HepG2 (cell line): Measurements from ENCODE around the gene FSD1. TPM values are rescaled to one million over a fixed set of nuclear protein-coding genes. Genes with fewer than 3 reads are reported as not detected.

ENCODE experiments used
- FIP1L1 ChIP-seq: fragments of 200-400 bp; formaldehyde crosslinking; IDR thresholded peaks from 2 replicates; pipeline ENCODE4 v1.6.1; 2018; ENCODE audit warnings: low read depth, mild to moderate bottlenecking, low read length, moderate library complexity, borderline replicate concordance; ENCODE audit not compliant: insufficient read depth
- HDAC6 ChIP-seq: fragments of 200-600 bp; sonication (generic); IDR thresholded peaks from 2 replicates; pipeline ENCODE4 v1.7.0; 2017; ENCODE audit warnings: mild to moderate bottlenecking, antibody characterized with exemption, low read length, low read depth
- HMG20B ChIP-seq: conservative IDR thresholded peaks from 2 replicates; pipeline ENCODE4 v1.6.1; 2016; ENCODE audit warnings: missing genetic modification reagents, missing compliant biosample characterization
- NR2C2 ChIP-seq: sonication (generic); formaldehyde crosslinking; IDR thresholded peaks from 2 replicates; pipeline ENCODE4 v1.4.0; 2020; ENCODE audit warnings: missing genetic modification reagents, mild to moderate bottlenecking, moderate library complexity, borderline replicate concordance
- SP4 ChIP-seq: sonication (generic); formaldehyde crosslinking; IDR thresholded peaks from 2 replicates; pipeline ENCODE4 v1.8.1; 2023; ENCODE audit warnings: mild to moderate bottlenecking, missing genetic modification reagents
- TBX2 ChIP-seq: sonication (generic); formaldehyde crosslinking; IDR thresholded peaks from 2 replicates; pipeline ENCODE4 v1.5.0; 2020; ENCODE audit warnings: missing genetic modification reagents, mild to moderate bottlenecking, borderline replicate concordance
- ZNF263 ChIP-seq: sonication (generic); formaldehyde crosslinking; IDR thresholded peaks from 2 replicates; pipeline ENCODE4 v1.4.0; 2020; ENCODE audit warnings: missing genetic modification reagents
- ZSCAN9 ChIP-seq: IDR thresholded peaks from 2 replicates; pipeline ENCODE4 v1.6.1; 2016; ENCODE audit warnings: borderline replicate concordance
- polyA plus RNA-seq, 8 experiments: library from polyadenylated mRNA; depleted of rRNA in 3 of 8; stranded (reverse) in 7 of 8; unstranded in 1 of 8; fragments of >200 nt; fragmentation: Illumina TruSeq in 4 of 8; extraction: Trizol in 4 of 8; gene quantifications; 2 replicates each; pipeline versions ENCODE4 v1.2.1 to v1.2.3, GENCODE V29; 2011 to 2016; ENCODE audit warnings: low read depth in 4 of 8, missing spikeins in 1 of 8, mixed read lengths in 1 of 8; ENCODE audit not compliant: insufficient read depth in 1 of 8
- total RNA-seq, 5 experiments: library from RNA; depleted of rRNA; stranded (reverse); fragments of >200 nt; fragmentation: Illumina TruSeq; extraction: Trizol; gene quantifications; 2 replicates each; pipeline ENCODE4 v1.2.3, GENCODE V29; 2016; ENCODE audit warnings: low read depth in 1 of 5
- TF ChIP-seq, protein P1 (sequence below): sonication (generic); formaldehyde crosslinking; IDR thresholded peaks from 2 replicates; pipeline ENCODE4 v1.5.0; 2020; ENCODE audit warnings: mild to moderate bottlenecking, missing genetic modification reagents, borderline replicate concordance
- TF ChIP-seq, protein P2 (sequence below): sonication (generic); formaldehyde crosslinking; IDR thresholded peaks from 2 replicates; pipeline ENCODE4 v1.4.0; 2020; ENCODE audit warnings: missing genetic modification reagents
- TF ChIP-seq, protein P3 (sequence below): sonication (generic); formaldehyde crosslinking; IDR thresholded peaks from 2 replicates; pipeline ENCODE4 v1.5.1; 2020; ENCODE audit warnings: mild to moderate bottlenecking, missing genetic modification reagents
- TF ChIP-seq, protein P4 (sequence below): sonication (generic); formaldehyde crosslinking; IDR thresholded peaks from 2 replicates; pipeline ENCODE4 v1.4.0; 2020; ENCODE audit warnings: mild to moderate bottlenecking, missing genetic modification reagents

The FSD1 gene
- total and polyA plus RNA-seq, 2 of the 13 experiments (the other 11 are each of a cell fraction or from before 2014, with no cell fraction given): 0.29 to 0.66 TPM

DNA sequence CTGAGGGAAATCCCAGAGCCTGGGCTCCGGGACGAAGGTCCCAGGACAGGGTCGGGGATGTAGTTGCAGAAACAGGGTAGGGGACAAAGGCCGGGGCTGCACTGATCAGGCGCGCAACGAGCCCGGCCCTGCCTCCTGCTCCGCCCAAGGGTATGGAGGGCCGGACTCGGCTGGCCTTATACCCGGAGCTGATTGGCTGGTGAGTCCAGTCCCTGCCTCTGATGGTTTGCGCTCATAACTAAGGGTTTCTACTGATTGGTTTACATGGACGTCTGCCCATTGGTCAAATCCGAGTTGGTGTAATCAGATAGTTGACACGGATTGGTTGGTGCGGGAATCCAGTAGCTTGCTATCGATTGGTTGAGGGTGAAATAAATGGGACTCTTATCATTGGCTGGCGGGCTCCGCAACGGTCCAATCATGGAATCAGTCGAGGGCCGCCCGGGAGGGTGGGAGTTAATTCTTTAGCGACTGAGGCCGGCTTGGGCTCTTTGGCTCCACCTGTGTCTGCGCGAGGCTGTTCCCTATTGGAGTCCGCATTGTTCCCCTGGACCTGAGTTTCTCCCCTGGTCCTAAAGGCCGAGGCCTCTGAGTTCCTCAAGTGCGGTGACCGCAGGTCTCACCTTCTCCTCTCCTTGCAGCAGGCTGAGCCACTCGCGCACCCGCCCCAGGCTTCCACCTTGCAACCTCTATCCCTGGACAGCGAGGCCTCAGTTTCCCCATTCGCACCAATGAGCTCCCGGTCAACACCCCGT lies 38.4 kb downstream of the FSD1 start (continued):
- TF ChIP-seq, protein P1, sequence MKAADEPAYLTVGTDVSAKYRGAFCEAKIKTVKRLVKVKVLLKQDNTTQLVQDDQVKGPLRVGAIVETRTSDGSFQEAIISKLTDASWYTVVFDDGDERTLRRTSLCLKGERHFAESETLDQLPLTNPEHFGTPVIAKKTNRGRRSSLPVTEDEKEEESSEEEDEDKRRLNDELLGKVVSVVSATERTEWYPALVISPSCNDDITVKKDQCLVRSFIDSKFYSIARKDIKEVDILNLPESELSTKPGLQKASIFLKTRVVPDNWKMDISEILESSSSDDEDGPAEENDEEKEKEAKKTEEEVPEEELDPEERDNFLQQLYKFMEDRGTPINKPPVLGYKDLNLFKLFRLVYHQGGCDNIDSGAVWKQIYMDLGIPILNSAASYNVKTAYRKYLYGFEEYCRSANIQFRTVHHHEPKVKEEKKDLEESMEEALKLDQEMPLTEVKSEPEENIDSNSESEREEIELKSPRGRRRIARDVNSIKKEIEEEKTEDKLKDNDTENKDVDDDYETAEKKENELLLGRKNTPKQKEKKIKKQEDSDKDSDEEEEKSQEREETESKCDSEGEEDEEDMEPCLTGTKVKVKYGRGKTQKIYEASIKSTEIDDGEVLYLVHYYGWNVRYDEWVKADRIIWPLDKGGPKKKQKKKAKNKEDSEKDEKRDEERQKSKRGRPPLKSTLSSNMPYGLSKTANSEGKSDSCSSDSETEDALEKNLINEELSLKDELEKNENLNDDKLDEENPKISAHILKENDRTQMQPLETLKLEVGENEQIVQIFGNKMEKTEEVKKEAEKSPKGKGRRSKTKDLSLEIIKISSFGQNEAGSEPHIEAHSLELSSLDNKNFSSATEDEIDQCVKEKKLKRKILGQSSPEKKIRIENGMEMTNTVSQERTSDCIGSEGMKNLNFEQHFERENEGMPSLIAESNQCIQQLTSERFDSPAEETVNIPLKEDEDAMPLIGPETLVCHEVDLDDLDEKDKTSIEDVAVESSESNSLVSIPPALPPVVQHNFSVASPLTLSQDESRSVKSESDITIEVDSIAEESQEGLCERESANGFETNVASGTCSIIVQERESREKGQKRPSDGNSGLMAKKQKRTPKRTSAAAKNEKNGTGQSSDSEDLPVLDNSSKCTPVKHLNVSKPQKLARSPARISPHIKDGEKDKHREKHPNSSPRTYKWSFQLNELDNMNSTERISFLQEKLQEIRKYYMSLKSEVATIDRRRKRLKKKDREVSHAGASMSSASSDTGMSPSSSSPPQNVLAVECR (CRISPR knock-in tag): peak; percentile 86
- TF ChIP-seq FIP1L1 (no peak), HDAC6 (no peak), ZNF263 (0 out of 2 replicates have a peak, but pooled peaks have one; percentile 42), TBX2 (CRISPR knock-in tag) (peak; percentile 72), SP4 (CRISPR knock-in tag) (no peak), ZSCAN9 (peak; percentile 3; the same call in 1 of the 2 replicates), HMG20B (CRISPR knock-in tag) (peak; percentile 56; the same call in 1 of the 2 replicates), NR2C2 (no peak; the same call in 1 of the 2 replicates)
- TF ChIP-seq, protein P2, sequence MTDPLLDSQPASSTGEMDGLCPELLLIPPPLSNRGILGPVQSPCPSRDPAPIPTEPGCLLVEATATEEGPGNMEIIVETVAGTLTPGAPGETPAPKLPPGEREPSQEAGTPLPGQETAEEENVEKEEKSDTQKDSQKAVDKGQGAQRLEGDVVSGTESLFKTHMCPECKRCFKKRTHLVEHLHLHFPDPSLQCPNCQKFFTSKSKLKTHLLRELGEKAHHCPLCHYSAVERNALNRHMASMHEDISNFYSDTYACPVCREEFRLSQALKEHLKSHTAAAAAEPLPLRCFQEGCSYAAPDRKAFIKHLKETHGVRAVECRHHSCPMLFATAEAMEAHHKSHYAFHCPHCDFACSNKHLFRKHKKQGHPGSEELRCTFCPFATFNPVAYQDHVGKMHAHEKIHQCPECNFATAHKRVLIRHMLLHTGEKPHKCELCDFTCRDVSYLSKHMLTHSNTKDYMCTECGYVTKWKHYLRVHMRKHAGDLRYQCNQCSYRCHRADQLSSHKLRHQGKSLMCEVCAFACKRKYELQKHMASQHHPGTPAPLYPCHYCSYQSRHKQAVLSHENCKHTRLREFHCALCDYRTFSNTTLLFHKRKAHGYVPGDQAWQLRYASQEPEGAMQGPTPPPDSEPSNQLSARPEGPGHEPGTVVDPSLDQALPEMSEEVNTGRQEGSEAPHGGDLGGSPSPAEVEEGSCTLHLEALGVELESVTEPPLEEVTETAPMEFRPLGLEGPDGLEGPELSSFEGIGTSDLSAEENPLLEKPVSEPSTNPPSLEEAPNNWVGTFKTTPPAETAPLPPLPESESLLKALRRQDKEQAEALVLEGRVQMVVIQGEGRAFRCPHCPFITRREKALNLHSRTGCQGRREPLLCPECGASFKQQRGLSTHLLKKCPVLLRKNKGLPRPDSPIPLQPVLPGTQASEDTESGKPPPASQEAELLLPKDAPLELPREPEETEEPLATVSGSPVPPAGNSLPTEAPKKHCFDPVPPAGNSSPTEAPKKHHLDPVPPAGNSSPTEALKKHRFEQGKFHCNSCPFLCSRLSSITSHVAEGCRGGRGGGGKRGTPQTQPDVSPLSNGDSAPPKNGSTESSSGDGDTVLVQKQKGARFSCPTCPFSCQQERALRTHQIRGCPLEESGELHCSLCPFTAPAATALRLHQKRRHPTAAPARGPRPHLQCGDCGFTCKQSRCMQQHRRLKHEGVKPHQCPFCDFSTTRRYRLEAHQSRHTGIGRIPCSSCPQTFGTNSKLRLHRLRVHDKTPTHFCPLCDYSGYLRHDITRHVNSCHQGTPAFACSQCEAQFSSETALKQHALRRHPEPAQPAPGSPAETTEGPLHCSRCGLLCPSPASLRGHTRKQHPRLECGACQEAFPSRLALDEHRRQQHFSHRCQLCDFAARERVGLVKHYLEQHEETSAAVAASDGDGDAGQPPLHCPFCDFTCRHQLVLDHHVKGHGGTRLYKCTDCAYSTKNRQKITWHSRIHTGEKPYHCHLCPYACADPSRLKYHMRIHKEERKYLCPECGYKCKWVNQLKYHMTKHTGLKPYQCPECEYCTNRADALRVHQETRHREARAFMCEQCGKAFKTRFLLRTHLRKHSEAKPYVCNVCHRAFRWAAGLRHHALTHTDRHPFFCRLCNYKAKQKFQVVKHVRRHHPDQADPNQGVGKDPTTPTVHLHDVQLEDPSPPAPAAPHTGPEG: peak; percentile 59; the same call in 1 of the 2 replicates
- TF ChIP-seq, protein P3, sequence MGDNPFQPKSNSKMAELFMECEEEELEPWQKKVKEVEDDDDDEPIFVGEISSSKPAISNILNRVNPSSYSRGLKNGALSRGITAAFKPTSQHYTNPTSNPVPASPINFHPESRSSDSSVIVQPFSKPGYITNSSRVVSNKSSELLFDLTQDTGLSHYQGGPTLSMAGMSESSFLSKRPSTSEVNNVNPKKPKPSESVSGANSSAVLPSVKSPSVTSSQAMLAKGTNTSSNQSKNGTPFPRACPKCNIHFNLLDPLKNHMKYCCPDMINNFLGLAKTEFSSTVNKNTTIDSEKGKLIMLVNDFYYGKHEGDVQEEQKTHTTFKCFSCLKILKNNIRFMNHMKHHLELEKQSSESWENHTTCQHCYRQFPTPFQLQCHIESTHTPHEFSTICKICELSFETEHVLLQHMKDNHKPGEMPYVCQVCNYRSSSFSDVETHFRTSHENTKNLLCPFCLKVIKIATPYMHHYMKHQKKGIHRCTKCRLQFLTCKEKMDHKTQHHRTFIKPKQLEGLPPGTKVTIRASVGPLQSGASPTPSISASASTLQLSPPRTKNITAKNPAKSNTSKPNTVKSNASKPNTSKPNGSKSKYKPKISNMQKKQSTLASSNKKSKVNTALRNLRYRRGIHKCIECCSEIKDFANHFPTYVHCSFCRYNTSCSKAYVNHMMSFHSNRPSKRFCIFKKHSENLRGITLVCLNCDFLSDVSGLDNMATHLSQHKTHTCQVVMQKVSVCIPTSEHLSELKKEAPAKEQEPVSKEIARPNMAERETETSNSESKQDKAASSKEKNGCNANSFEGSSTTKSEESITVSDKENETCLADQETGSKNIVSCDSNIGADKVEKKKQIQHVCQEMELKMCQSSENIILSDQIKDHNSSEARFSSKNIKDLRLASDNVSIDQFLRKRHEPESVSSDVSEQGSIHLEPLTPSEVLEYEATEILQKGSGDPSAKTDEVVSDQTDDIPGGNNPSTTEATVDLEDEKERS (CRISPR knock-in tag): no peak
- TF ChIP-seq, protein P4, sequence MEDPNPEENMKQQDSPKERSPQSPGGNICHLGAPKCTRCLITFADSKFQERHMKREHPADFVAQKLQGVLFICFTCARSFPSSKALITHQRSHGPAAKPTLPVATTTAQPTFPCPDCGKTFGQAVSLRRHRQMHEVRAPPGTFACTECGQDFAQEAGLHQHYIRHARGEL: no peak; the same call in 1 of the 2 replicates
